Nephron progenitor cell (in vitro differentiated cells): Measurements from ENCODE around the gene FAM210B.

Source experiments
- DNase-seq: peaks from one replicate; pipeline ENCODE4 v3.0.0; 2021
- H3K27ac Mint-ChIP-seq: 2 replicates; pipeline ENCODE4 v1.8.0; 2021; ENCODE audit warnings: mild to moderate bottlenecking, moderate library complexity, mixed read lengths
- H3K27me3 Mint-ChIP-seq: 2 replicates; pipeline ENCODE4 v1.8.0; 2021; ENCODE audit warnings: mild to moderate bottlenecking, low read depth, mixed read lengths; ENCODE audit not compliant: poor library complexity
- H3K36me3 Mint-ChIP-seq: 2 replicates; pipeline ENCODE4 v1.8.0; 2021; ENCODE audit warnings: low read depth, mixed read lengths
- H3K4me1 Mint-ChIP-seq: 2 replicates; pipeline ENCODE4 v1.8.0; 2021; ENCODE audit warnings: mixed read lengths
- H3K4me3 Mint-ChIP-seq: 2 replicates; pipeline ENCODE4 v1.8.0; 2021; ENCODE audit warnings: mild to moderate bottlenecking, moderate library complexity, mixed read lengths
- H3K9me3 Mint-ChIP-seq: 2 replicates; pipeline ENCODE4 v1.8.0; 2021; ENCODE audit warnings: mild to moderate bottlenecking, moderate library complexity, mixed read lengths
- TF ChIP-seq, protein P1 (sequence below): fragments of 200-600 bp; sonication (generic); IDR thresholded peaks from 2 replicates; pipeline ENCODE4 v1.5.0; 2021; ENCODE audit warnings: antibody characterized with exemption

Gene FAM210B

DNA sequence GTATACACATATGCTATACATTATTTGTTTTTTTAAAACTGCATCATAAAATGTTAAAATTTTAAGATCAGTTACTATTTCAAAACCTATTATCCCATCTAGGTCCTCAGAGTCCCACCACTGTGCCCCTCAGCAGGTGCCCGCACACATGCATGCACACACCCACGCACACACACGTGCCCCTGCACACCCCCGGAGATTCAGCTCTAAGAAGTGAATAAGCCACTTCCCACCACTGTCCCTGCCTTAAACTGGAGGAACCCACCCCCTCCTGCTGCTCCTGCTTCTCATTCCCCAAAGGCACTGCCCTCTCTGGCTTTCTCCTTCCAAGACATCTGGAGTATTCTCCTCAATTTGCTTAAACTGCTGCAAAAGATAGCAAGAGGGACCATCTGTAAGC, 5.4 kb upstream of the FAM210B start:
- no peak overlapping the region for H3K27ac Mint-ChIP-seq
- TF ChIP-seq, protein P1, sequence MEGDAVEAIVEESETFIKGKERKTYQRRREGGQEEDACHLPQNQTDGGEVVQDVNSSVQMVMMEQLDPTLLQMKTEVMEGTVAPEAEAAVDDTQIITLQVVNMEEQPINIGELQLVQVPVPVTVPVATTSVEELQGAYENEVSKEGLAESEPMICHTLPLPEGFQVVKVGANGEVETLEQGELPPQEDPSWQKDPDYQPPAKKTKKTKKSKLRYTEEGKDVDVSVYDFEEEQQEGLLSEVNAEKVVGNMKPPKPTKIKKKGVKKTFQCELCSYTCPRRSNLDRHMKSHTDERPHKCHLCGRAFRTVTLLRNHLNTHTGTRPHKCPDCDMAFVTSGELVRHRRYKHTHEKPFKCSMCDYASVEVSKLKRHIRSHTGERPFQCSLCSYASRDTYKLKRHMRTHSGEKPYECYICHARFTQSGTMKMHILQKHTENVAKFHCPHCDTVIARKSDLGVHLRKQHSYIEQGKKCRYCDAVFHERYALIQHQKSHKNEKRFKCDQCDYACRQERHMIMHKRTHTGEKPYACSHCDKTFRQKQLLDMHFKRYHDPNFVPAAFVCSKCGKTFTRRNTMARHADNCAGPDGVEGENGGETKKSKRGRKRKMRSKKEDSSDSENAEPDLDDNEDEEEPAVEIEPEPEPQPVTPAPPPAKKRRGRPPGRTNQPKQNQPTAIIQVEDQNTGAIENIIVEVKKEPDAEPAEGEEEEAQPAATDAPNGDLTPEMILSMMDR, result no peak
- DNase-seq, result no peak
- peaks cover 27% of the 10 kb centered on the region for H3K4me1 Mint-ChIP-seq
- no peaks in the 10 kb centered on the region for H3K36me3 Mint-ChIP-seq
- no peak overlapping the region for H3K4me3 Mint-ChIP-seq
- no peaks in the 10 kb centered on the region for H3K9me3 Mint-ChIP-seq
- peaks cover 10% of the 10 kb centered on the region for H3K27me3 Mint-ChIP-seq

DNA sequence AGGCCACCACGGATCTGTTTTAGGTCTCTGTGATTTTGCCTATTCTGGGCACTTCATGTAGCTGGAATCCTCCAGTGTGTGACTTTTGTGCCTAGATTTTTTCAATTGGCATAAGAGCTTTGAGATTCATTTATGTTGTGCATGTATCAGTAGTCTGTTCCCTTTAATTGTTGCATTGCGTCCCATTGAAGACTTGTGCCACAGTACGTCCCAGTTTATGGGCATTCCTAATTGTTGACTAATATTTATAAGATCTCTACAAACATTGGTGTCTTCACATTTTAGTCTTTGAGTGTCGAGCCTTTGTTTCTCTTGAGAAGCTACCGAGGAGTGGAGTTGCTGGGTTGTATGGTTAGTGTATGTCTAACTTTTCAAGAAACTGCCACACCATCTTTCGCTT, 704 bp upstream of the FAM210B start:
- H3K4me3 Mint-ChIP-seq, result peak overlapping the region; percentile 71
- H3K4me1 Mint-ChIP-seq, result peaks cover 37% of the 10 kb centered on the region
- no peaks in the 10 kb centered on the region for H3K9me3 Mint-ChIP-seq
- no peak for DNase-seq
- TF ChIP-seq, protein P1, result no peak
- peaks cover 5% of the 10 kb centered on the region for H3K36me3 Mint-ChIP-seq
- peaks cover 12% of the 10 kb centered on the region for H3K27me3 Mint-ChIP-seq
- no peak overlapping the region for H3K27ac Mint-ChIP-seq

DNA sequence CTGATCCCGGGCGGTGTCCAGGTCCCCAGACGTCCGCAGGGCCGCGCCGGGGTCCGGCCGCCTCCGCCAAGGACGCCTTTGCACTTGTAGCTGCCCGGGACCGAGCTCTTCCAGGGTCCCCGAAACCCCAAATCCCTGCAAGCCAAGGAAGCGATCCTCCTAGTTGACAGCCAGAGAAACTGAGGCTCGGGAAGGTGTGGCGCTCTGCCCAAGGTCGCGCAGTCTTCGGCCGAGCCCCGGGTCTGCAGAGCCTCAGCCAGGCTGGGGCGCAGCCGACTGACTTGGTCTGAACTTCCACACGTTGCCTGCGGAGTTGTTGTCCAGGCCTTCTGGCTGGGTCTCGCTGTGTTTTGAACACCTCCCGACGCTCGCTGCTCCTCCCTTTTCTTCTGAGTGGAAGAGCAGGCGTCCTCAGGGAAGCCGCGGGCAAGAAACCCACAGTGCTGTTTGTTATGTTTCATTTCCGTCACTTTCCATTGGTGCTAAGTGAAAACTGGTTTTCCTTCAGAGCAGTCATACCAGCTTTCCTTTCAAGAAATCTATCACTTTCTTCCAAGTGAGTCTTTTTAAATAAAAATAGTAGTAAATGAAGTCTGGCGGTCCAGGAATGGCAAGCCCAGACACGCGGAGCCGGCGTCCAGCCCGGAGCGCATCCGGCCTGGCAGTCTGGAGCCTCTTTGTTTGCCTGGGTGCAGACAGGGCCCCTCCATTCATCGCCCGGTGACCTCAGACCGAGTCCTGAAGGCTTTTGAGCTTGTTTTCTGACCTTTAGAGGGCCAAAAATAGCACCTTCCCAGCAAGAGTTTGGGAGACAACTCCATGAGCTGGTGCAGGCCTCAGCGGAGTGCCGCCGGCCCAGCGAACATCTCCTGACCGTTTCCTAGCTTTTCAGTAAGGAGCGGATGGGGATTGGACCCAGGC, 698 bp downstream of the FAM210B start:
- no peaks in the 10 kb centered on the region for H3K9me3 Mint-ChIP-seq
- H3K36me3 Mint-ChIP-seq, result peaks cover 9% of the 10 kb centered on the region
- TF ChIP-seq, protein P1, result no peak
- H3K27me3 Mint-ChIP-seq, result peaks cover 9% of the 10 kb centered on the region
- DNase-seq, result peak; percentile 38
- H3K4me3 Mint-ChIP-seq, result peak overlapping the region; percentile 91
- H3K4me1 Mint-ChIP-seq, result peaks cover 32% of the 10 kb centered on the region
- H3K27ac Mint-ChIP-seq, result peak overlapping the region; percentile 29

DNA sequence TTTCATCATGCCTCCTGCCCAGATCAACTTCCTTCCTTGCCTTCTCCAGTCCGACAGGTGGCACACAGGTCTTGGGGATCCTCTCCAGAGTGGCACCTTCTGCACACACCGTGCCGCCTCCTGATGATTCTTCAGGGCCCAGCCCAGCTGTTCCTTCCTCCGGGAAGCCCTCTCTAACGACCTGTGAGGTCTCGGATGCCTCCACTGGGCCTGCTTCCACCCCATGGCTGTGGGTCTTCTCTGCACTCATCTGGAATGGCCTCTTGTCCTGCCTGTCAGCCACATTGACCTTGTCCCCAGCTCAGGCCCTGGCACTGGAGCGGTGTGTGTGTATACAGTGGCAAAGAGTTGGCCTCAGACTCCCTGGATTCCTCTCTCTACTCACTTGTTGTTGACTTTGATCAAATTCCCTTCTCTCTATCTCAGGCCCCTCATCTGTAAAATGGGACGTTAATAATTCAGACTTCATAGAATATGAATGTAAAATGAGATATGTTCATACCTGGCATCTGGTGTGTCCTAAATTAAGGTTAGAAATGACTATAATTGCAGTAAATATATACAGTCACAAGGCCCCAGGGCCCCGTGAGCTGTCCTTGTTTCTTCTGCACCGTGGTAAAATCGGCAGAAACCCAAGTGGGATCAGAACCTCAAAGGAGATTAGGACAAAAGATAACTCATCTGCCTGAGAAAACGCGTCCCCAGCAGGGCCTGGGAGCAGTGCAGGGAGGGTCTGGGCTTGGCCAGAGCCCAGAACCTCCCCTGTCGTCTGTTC, 1.5 kb downstream of the FAM210B start:
- Mint-ChIP-seq H3K4me3 (peak overlapping the region; percentile 91), H3K36me3 (peaks cover 14% of the 10 kb centered on the region), H3K4me1 (peaks cover 31% of the 10 kb centered on the region), H3K9me3 (no peaks in the 10 kb centered on the region), H3K27me3 (peaks cover 9% of the 10 kb centered on the region), H3K27ac (peak overlapping the region; percentile 64)
- DNase-seq, result no peak
- TF ChIP-seq, protein P1, result no peak

DNA sequence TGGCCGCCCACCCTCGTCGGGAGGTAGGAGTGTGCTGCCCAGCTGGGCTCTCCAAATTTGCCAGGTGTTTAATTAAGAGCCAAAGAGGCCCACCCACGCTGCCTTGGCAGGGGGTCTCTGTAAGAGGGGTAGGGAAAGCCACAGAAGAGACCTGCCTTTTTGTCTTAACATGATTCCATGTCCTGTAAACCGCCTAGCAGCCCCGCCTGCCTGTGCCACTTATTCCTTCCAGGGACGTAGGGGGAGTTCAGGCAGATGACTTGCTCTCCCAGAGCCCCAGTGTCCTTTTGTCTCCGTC, 2.1 kb downstream of the FAM210B start:
- TF ChIP-seq, protein P1, result no peak
- Mint-ChIP-seq H3K9me3 (no peaks in the 10 kb centered on the region), H3K27ac (no peak overlapping the region), H3K4me3 (peak overlapping the region; percentile 91), H3K27me3 (peaks cover 9% of the 10 kb centered on the region), H3K4me1 (peaks cover 31% of the 10 kb centered on the region), H3K36me3 (peaks cover 20% of the 10 kb centered on the region)
- DNase-seq, result no peak
